H1 (cell line): ENCODE results near the gene CLBA1. TPM values are rescaled to one million over a fixed set of nuclear protein-coding genes. Genes with fewer than 3 reads are reported as not detected.

Source experiments
- CTCF ChIA-PET: fragments of 300-600 bp; sonication (Branson Sonifier 250); formaldehyde crosslinking; loops from one replicate; lab custom pipeline; 2021; ENCODE audit not compliant: partially characterized antibody; lab: Charles Lee
- POLR2A ChIA-PET: fragments of 300-600 bp; sonication (Branson Sonifier 250); formaldehyde crosslinking; loops from one replicate; lab custom pipeline; 2021; ENCODE audit warnings: inconsistent platforms; ENCODE audit not compliant: partially characterized antibody; lab: Charles Lee
- DNase-seq, 2 experiments: peaks; one replicate each; pipeline versions ENCODE4 v3.0.0 to v3.0.0-alpha.2; 2010 to 2022; ENCODE audit warnings: low spot score in 2 of 2, low read depth in 1 of 2, mixed read lengths in 1 of 2
- FAIRE-seq: peaks from 2 replicates; lab custom pipeline; 2011; peaks lifted over from hg19 to GRCh38; lab: Jason Lieb, UNC
- H2AFZ ChIP-seq: 2 replicates; pipeline ENCODE4 v1.8.1; 2012; ENCODE audit warnings: low read length, inconsistent platforms
- H2AK5ac ChIP-seq: 2 replicates; pipeline ENCODE4 v1.6.1; 2013; ENCODE audit warnings: low read depth, low read length
- H2BK120ac ChIP-seq: replicated peaks from 2 replicates; pipeline ENCODE3; 2013; ENCODE audit warnings: low read depth, low read length, inconsistent platforms
- H2BK12ac ChIP-seq: 2 replicates; pipeline ENCODE4 v1.6.1; 2013; ENCODE audit warnings: low read depth, low read length
- H2BK15ac ChIP-seq: 2 replicates; pipeline ENCODE4 v1.6.1; 2013; ENCODE audit warnings: low read length
- H2BK20ac ChIP-seq: 2 replicates; pipeline ENCODE4 v1.6.1; 2013; ENCODE audit warnings: low read length
- H2BK5ac ChIP-seq: 2 replicates; pipeline ENCODE4 v1.6.1; 2013; ENCODE audit warnings: low read depth, low read length
- H3K14ac ChIP-seq: 2 replicates; pipeline ENCODE4 v1.6.1; 2013; ENCODE audit warnings: inconsistent platforms; ENCODE audit not compliant: insufficient read length
- H3K18ac ChIP-seq: 2 replicates; pipeline ENCODE4 v1.6.1; 2013; ENCODE audit warnings: low read length; ENCODE audit errors: extremely low read depth
- H3K23ac ChIP-seq: 2 replicates; pipeline ENCODE4 v1.6.1; 2013; ENCODE audit warnings: inconsistent platforms; ENCODE audit not compliant: insufficient read length
- H3K23me2 ChIP-seq: 2 replicates; pipeline ENCODE4 v1.6.1; 2013; ENCODE audit warnings: low read depth, low read length
- H3K27ac ChIP-seq: 2 replicates; pipeline ENCODE4 v1.6.1; 2011; ENCODE audit warnings: low read depth, low read length, inconsistent platforms
- H3K27me3 ChIP-seq, 4 experiments: replicated peaks in 1 of 4; 1 replicate in 1 of 4; 2 replicates in 3 of 4; pipeline versions ENCODE4 v1.6.1 to v1.8.1; 2011 to 2013; ENCODE audit warnings: low read length in 3 of 4, mild to moderate bottlenecking in 3 of 4, inconsistent platforms in 2 of 4, mixed read lengths in 2 of 4, moderate library complexity in 1 of 4; ENCODE audit not compliant: control insufficient read depth in 3 of 4, insufficient read depth in 3 of 4; ENCODE audit errors: extremely low read depth in 1 of 4
- H3K36me3 ChIP-seq, 4 experiments: 2 replicates each; pipeline versions ENCODE4 v1.6.1 to v1.8.1; 2011 to 2013; ENCODE audit warnings: mild to moderate bottlenecking in 4 of 4, low read length in 3 of 4, moderate library complexity in 2 of 4, control low read depth in 1 of 4, inconsistent platforms in 1 of 4; ENCODE audit not compliant: insufficient read depth in 4 of 4, control insufficient read depth in 2 of 4
- H3K4ac ChIP-seq: replicated peaks from 2 replicates; pipeline ENCODE3; 2013; ENCODE audit warnings: low read length, low read depth, mixed read lengths, inconsistent platforms; ENCODE audit not compliant: insufficient read length
- H3K4me1 ChIP-seq, 4 experiments: replicated peaks in 1 of 4; 1 replicate in 1 of 4; 2 replicates in 3 of 4; pipeline versions ENCODE4 v1.6.1 to v1.8.1; 2011 to 2013; ENCODE audit warnings: low read length in 3 of 4, inconsistent platforms in 2 of 4, mixed read lengths in 1 of 4; ENCODE audit not compliant: insufficient read depth in 4 of 4, control insufficient read depth in 3 of 4
- H3K4me2 ChIP-seq, 2 experiments: 2 replicates each; pipeline versions ENCODE4 v1.6.1 to v1.8.1; 2011 to 2013; ENCODE audit warnings: low read depth in 2 of 2, low read length in 2 of 2, control low read depth in 1 of 2, inconsistent platforms in 1 of 2, mild to moderate bottlenecking in 1 of 2; ENCODE audit not compliant: insufficient read depth in 1 of 2
- H3K4me3 ChIP-seq, 4 experiments: fragments of 200-600, 300-600 bp in 1 of 4; sonication (generic), shearing (Covaris generic), sonication (Bioruptor Twin) in 1 of 4; 2 replicates each; pipeline versions ENCODE4 v1.5.1 to v1.8.1; 2011 to 2016; ENCODE audit warnings: low read length in 4 of 4, low read depth in 3 of 4, control low read depth in 2 of 4, inconsistent platforms in 2 of 4, mild to moderate bottlenecking in 2 of 4, mixed read lengths in 1 of 4, moderate library complexity in 1 of 4; ENCODE audit not compliant: insufficient read depth in 2 of 4; ENCODE audit errors: extremely low read depth in 1 of 4
- H3K56ac ChIP-seq: replicated peaks from 2 replicates; pipeline ENCODE3; 2013; ENCODE audit warnings: low read depth, mild to moderate bottlenecking, mixed read lengths, low read length, inconsistent platforms; ENCODE audit not compliant: insufficient read length
- H3K79me1 ChIP-seq: 2 replicates; pipeline ENCODE4 v1.6.1; 2013; ENCODE audit warnings: low read depth, low read length, control low read depth
- H3K79me2 ChIP-seq, 2 experiments: 2 replicates each; pipeline versions ENCODE4 v1.6.1 to v1.8.1; 2012 to 2013; ENCODE audit warnings: low read length in 2 of 2, mild to moderate bottlenecking in 2 of 2, inconsistent platforms in 1 of 2; ENCODE audit not compliant: insufficient read depth in 2 of 2, control insufficient read depth in 1 of 2
- H3K9ac ChIP-seq, 4 experiments: replicated peaks in 1 of 4; 1 replicate in 1 of 4; 2 replicates in 3 of 4; pipeline versions ENCODE4 v1.6.1 to v1.8.1; 2011 to 2013; ENCODE audit warnings: low read depth in 3 of 4, low read length in 3 of 4, control low read depth in 2 of 4, mild to moderate bottlenecking in 2 of 4, moderate library complexity in 2 of 4, inconsistent platforms in 1 of 4; ENCODE audit errors: extremely low read depth in 1 of 4
- H3K9me3 ChIP-seq, 2 experiments: 2 replicates each; pipeline versions ENCODE4 v1.6.1 to v1.8.1; 2012 to 2013; ENCODE audit warnings: mild to moderate bottlenecking in 2 of 2, moderate library complexity in 2 of 2, control low read depth in 1 of 2, inconsistent platforms in 1 of 2, low read depth in 1 of 2, low read length in 1 of 2, mixed read lengths in 1 of 2; ENCODE audit not compliant: insufficient read depth in 2 of 2
- H4K20me1 ChIP-seq, 2 experiments: replicated peaks in 1 of 2; 2 replicates each; pipeline versions ENCODE3 to v1.8.1; 2011 to 2013; ENCODE audit warnings: inconsistent platforms in 2 of 2, low read length in 2 of 2, mild to moderate bottlenecking in 1 of 2; ENCODE audit not compliant: insufficient read depth in 2 of 2, control insufficient read depth in 1 of 2
- H4K5ac ChIP-seq: 2 replicates; pipeline ENCODE4 v1.6.1; 2013; ENCODE audit warnings: low read length, low read depth, mixed read lengths, inconsistent platforms; ENCODE audit not compliant: insufficient read length
- H4K8ac ChIP-seq: 2 replicates; pipeline ENCODE4 v1.8.0; 2013; ENCODE audit warnings: mild to moderate bottlenecking, moderate library complexity, low read length, inconsistent platforms; ENCODE audit not compliant: insufficient read depth; ENCODE audit errors: extremely low read depth
- H4K91ac ChIP-seq: replicated peaks from 2 replicates; pipeline ENCODE3; 2013; ENCODE audit warnings: low read length, mixed read lengths, inconsistent platforms; ENCODE audit not compliant: insufficient read length
- ATF2 ChIP-seq: IDR thresholded peaks from 2 replicates; pipeline ENCODE4 v1.6.1; 2012; ENCODE audit warnings: low read length, inconsistent platforms
- BACH1 ChIP-seq: IDR thresholded peaks from 2 replicates; pipeline ENCODE4 v1.6.1; 2012; ENCODE audit warnings: low read length, improper control_type of control experiment
- EGR1 ChIP-seq: IDR thresholded peaks from 2 replicates; pipeline ENCODE4 v1.6.1; 2011; ENCODE audit warnings: low read depth, low read length, borderline replicate concordance
- FOSL1 ChIP-seq: IDR thresholded peaks from 2 replicates; pipeline ENCODE4 v1.6.1; 2011; ENCODE audit warnings: mild to moderate bottlenecking, low read depth, low read length, moderate library complexity; ENCODE audit not compliant: insufficient read depth
- GABPA ChIP-seq: IDR thresholded peaks from 2 replicates; pipeline ENCODE4 v1.6.1; 2011; ENCODE audit warnings: mild to moderate bottlenecking, low read length, moderate library complexity, borderline replicate concordance; ENCODE audit not compliant: insufficient read depth
- KDM1A ChIP-seq: fragments of 200-600, 300-600 bp; sonication (generic); IDR thresholded peaks from 2 replicates; pipeline ENCODE4 v1.7.1; 2016; ENCODE audit warnings: mild to moderate bottlenecking, low read length, borderline replicate concordance
- NANOG ChIP-seq: IDR thresholded peaks from 2 replicates; pipeline ENCODE4 v1.6.1; 2011; ENCODE audit warnings: low read length, low read depth, mild to moderate bottlenecking, inconsistent platforms; ENCODE audit not compliant: insufficient read depth, poor library complexity, severe bottlenecking
- RFX5 ChIP-seq: IDR thresholded peaks from 2 replicates; pipeline ENCODE4 v1.6.1; 2011; ENCODE audit warnings: low read depth, low read length, improper control_type of control experiment, borderline replicate concordance
- SAP30 ChIP-seq: fragments of 300-600 bp; sonication (generic); IDR thresholded peaks from 2 replicates; pipeline ENCODE4 v1.7.1; 2012; ENCODE audit warnings: low read length, moderate library complexity, mild to moderate bottlenecking, inconsistent platforms; ENCODE audit not compliant: insufficient read depth, insufficient replicate concordance
- SP4 ChIP-seq: IDR thresholded peaks from 2 replicates; pipeline ENCODE4 v1.6.1; 2012; ENCODE audit warnings: low read length, inconsistent platforms
- WGBS, 2 experiments: shearing (Covaris generic) in 1 of 2; methylation state at CpG; one replicate each; pipeline versions ENCODE4 v1.1.6 to v1.1.7; 2013 to 2015; ENCODE audit warnings: low lambda C conversion rate in 2 of 2, mixed read lengths in 2 of 2, inconsistent platforms in 1 of 2, low coverage in 1 of 2, missing lambda C conversion rate in 1 of 2; ENCODE audit not compliant: insufficient replicate concordance in 2 of 2, insufficient coverage in 1 of 2, insufficient read length in 1 of 2; ENCODE audit errors: extremely low coverage in 1 of 2, missing lambda C conversion rate in 1 of 2; 5-methylcytosine and 5-hydroxymethylcytosine counted together
- polyA plus RNA-seq, 7 experiments: library from polyadenylated mRNA; depleted of rRNA in 3 of 7; stranded (reverse) in 5 of 7; unstranded in 2 of 7; fragments of >200 nt in 5 of 7; fragments of 200-250 nt in 2 of 7; gene quantifications; 1 replicate in 5 of 7; 2 replicates in 1 of 7; 4 replicates in 1 of 7; pipeline versions ENCODE4 v1.2.1 to v1.2.3, GENCODE V29; 2011 to 2013; ENCODE audit warnings: missing spikeins in 2 of 7, mixed read lengths in 2 of 7
- total RNA-seq: library from RNA; stranded (reverse); fragmentation: NEBNext Ultra II Directional; extraction: Animal tissue kit (Norgen Biotek cat#: 25700); gene quantifications from 2 replicates; pipeline ENCODE4 v1.2.1, GENCODE V29; 2021

Gene CLBA1
- total and polyA plus RNA-seq, 2 of the 8 experiments (the other 6 are each of a cell fraction or from before 2014, with no cell fraction given), result 1.6 to 2.4 TPM

- Histone ChIP-seq H3K79me2 (no peaks in the 10 kb centered on the region), H3K4me1 (no peaks in the 10 kb centered on the region), H2BK20ac (no peak overlapping the region), H4K91ac (no peak overlapping the region), H2AK5ac (no peak overlapping the region), H3K4me3 (no peak overlapping the region), H4K5ac (no peak overlapping the region), H2BK12ac (no peak overlapping the region), H3K27me3 (peaks cover 2 to 48% (median 20%) of the 10 kb centered on the region in 4 experiments), H3K18ac (no peak overlapping the region), H3K23ac (no peak overlapping the region), H3K27ac (no peak overlapping the region), H2BK120ac (no peak overlapping the region), H3K79me1 (no peaks in the 10 kb centered on the region), H4K8ac (no peak overlapping the region), H3K14ac (no peak overlapping the region), H3K23me2 (no peaks in the 10 kb centered on the region), H3K4ac (no peak overlapping the region), H3K9ac (no peak overlapping the region), H2AFZ (no peak overlapping the region), H3K9me3 (peaks cover 0 to 29% of the 10 kb centered on the region in 2 experiments; a peak in 1 of 4 replicates), H2BK15ac (no peak overlapping the region), H4K20me1 (no peaks in the 10 kb centered on the region), H2BK5ac (no peak overlapping the region), H3K4me2 (no peak overlapping the region), H3K36me3 (no peaks in the 10 kb centered on the region), H3K56ac (no peak overlapping the region)
- WGBS, 2 experiments, result 73% methylated on average over 11 of the region's 11 CpGs; no CpG with 5 or more reads in 1 of the 2 experiments
- ChIA-PET CTCF (interaction anchor here (0.6 to 3.3 kb wide), 14 partner anchors 11 to 332 kb away, joined by 3 to 11 read pairs (median 5); no protein-coding TSS in a partner anchor), POLR2A (no interaction called here)
- no peak for DNase-seq
- FAIRE-seq, result no peak
- no peak for TF ChIP-seq NANOG
- no peak for TF ChIP-seq FOSL1
- no peak for TF ChIP-seq GABPA
- TF ChIP-seq KDM1A, result no peak
- no peak for TF ChIP-seq SAP30
- no peak for TF ChIP-seq RFX5
- no peak for TF ChIP-seq SP4
- no peak for TF ChIP-seq BACH1
- no peak for TF ChIP-seq EGR1
- TF ChIP-seq ATF2, result no peak
Measured at GRCh38 chr14:104939666-104940410, 45.8 kb upstream of the CLBA1 start.
